Nephron progenitor cell (in vitro differentiated cells): Measurements from ENCODE around the gene CADPS2.
"Not testable (repeated sequence)": the region's sequence is repeated elsewhere in the genome, so short reads cannot be mapped to it uniquely, and the experiment has no call there.

Source experiments
- DNase-seq: peaks from one replicate; pipeline ENCODE4 v3.0.0; 2021
- H3K27ac Mint-ChIP-seq: 2 replicates; pipeline ENCODE4 v1.8.0; 2021; ENCODE audit warnings: mild to moderate bottlenecking, moderate library complexity, mixed read lengths
- H3K27me3 Mint-ChIP-seq: 2 replicates; pipeline ENCODE4 v1.8.0; 2021; ENCODE audit warnings: mild to moderate bottlenecking, low read depth, mixed read lengths; ENCODE audit not compliant: poor library complexity
- H3K36me3 Mint-ChIP-seq: 2 replicates; pipeline ENCODE4 v1.8.0; 2021; ENCODE audit warnings: low read depth, mixed read lengths
- H3K4me1 Mint-ChIP-seq: 2 replicates; pipeline ENCODE4 v1.8.0; 2021; ENCODE audit warnings: mixed read lengths
- H3K4me3 Mint-ChIP-seq: 2 replicates; pipeline ENCODE4 v1.8.0; 2021; ENCODE audit warnings: mild to moderate bottlenecking, moderate library complexity, mixed read lengths
- H3K9me3 Mint-ChIP-seq: 2 replicates; pipeline ENCODE4 v1.8.0; 2021; ENCODE audit warnings: mild to moderate bottlenecking, moderate library complexity, mixed read lengths
- TF ChIP-seq, protein P1 (sequence below): fragments of 200-600 bp; sonication (generic); IDR thresholded peaks from 2 replicates; pipeline ENCODE4 v1.5.0; 2021; ENCODE audit warnings: antibody characterized with exemption

Gene CADPS2

DNA sequence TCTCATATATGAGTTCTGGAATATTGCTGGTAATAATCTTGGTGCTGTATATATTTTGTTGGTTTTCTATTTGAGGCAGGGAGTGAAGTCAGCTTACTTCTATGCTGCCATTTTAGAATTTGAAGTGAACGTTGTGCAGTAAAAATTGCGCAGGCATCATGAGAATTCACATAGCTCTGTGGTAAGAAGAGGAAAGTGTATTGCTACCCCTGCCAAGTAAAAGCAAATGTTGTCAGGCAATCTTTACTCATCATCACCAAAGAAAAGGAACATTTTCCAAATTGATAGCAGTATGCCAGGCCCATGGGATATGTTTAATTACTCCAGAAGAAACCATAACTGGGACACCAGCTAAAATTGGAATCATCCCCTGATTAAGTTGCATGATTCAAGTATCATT, 595.1 kb downstream of the CADPS2 start:
- H3K36me3 Mint-ChIP-seq = no peaks in the 10 kb centered on the region
- no peaks in the 10 kb centered on the region for H3K4me1 Mint-ChIP-seq
- no peak for DNase-seq
- H3K27ac Mint-ChIP-seq = no peak overlapping the region
- TF ChIP-seq, protein P1, sequence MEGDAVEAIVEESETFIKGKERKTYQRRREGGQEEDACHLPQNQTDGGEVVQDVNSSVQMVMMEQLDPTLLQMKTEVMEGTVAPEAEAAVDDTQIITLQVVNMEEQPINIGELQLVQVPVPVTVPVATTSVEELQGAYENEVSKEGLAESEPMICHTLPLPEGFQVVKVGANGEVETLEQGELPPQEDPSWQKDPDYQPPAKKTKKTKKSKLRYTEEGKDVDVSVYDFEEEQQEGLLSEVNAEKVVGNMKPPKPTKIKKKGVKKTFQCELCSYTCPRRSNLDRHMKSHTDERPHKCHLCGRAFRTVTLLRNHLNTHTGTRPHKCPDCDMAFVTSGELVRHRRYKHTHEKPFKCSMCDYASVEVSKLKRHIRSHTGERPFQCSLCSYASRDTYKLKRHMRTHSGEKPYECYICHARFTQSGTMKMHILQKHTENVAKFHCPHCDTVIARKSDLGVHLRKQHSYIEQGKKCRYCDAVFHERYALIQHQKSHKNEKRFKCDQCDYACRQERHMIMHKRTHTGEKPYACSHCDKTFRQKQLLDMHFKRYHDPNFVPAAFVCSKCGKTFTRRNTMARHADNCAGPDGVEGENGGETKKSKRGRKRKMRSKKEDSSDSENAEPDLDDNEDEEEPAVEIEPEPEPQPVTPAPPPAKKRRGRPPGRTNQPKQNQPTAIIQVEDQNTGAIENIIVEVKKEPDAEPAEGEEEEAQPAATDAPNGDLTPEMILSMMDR = no peak
- no peak overlapping the region for H3K4me3 Mint-ChIP-seq
- peaks cover 32% of the 10 kb centered on the region for H3K9me3 Mint-ChIP-seq
- H3K27me3 Mint-ChIP-seq = peaks cover 39% of the 10 kb centered on the region

DNA sequence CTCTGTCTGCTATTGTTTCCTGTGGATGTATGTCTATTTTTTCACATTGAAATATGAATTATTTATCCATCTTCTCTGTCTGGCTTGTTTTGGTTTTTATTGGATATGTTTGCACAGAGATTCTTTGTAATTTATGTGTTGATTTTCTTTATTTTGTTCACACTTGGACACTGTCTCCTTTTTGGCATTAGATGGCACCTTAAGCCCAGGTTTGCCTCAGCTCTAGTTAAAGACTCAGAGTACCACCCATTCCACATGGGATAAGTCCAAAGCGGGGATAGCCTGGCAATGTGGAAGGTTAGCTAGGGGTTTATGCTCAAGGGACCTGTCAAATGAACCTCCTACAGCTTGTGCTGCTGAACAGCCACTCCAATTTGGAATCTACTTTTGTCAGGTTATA, 595.8 kb downstream of the CADPS2 start:
- Mint-ChIP-seq H3K4me3 (no peak overlapping the region), H3K36me3 (no peaks in the 10 kb centered on the region), H3K27me3 (peaks cover 33% of the 10 kb centered on the region), H3K9me3 (peaks cover 32% of the 10 kb centered on the region), H3K27ac (no peak overlapping the region), H3K4me1 (no peaks in the 10 kb centered on the region)
- TF ChIP-seq, protein P1 = no peak
- DNase-seq = no peak

- DNase-seq = no peak
- Mint-ChIP-seq H3K9me3 (peaks cover 32% of the 10 kb centered on the region), H3K4me1 (peaks cover 5% of the 10 kb centered on the region), H3K27me3 (peaks cover 29% of the 10 kb centered on the region), H3K36me3 (no peaks in the 10 kb centered on the region), H3K4me3 (no peak overlapping the region), H3K27ac (no peak overlapping the region)
- TF ChIP-seq, protein P1 = no peak
Observed at GRCh38 chr7:122289426-122289825, 596.8 kb downstream of the CADPS2 start.

DNA sequence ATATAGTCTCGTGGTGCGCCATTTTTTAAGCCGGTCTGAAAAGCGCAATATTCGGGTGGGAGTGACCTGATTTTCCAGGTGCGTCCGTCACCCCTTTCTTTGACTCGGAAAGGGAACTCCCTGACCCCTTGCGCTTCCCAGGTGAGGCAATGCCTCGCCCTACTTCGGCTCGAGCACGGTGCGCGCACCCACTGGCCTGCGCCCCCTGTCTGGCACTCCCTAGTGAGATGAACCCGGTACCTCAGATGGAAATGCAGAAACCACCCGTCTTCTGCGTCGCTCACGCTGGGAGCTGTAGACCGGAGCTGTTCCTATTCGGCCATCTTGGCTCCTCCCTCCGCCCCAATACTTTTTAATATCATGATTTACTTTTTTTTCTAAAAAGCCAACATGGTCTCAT, 601.7 kb downstream of the CADPS2 start:
- H3K36me3 Mint-ChIP-seq, H3K4me1 Mint-ChIP-seq, H3K27ac Mint-ChIP-seq, DNase-seq: not testable (repeated sequence)
- H3K4me3 Mint-ChIP-seq = peak overlapping the region; percentile 66
- H3K9me3 Mint-ChIP-seq = peaks cover 15% of the 10 kb centered on the region
- peaks cover 15% of the 10 kb centered on the region for H3K27me3 Mint-ChIP-seq

DNA sequence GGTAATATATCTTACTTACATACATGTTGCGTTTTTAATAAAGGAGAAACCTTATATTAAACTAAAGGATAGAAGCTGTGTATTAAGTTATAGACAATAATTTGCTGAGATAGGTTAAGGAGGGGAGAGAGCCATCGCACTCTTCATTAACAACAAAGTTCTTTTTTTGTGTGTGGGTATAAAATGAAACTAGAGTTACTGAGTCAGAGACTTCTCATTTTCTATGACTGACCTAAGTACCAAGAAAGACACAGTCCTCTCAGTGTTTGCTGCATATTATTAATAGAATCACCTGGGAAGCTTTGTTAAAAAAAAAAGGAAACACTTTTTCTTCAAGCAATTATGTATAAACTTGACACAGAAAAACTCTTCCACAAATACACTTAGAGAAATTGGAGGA, 613.1 kb downstream of the CADPS2 start:
- no peaks in the 10 kb centered on the region for H3K36me3 Mint-ChIP-seq
- peaks cover 3% of the 10 kb centered on the region for H3K27me3 Mint-ChIP-seq
- H3K9me3 Mint-ChIP-seq = peaks cover 4% of the 10 kb centered on the region
- no peak overlapping the region for H3K4me3 Mint-ChIP-seq
- TF ChIP-seq, protein P1 = no peak
- no peak overlapping the region for H3K27ac Mint-ChIP-seq
- H3K4me1 Mint-ChIP-seq = no peaks in the 10 kb centered on the region
- DNase-seq = no peak

DNA sequence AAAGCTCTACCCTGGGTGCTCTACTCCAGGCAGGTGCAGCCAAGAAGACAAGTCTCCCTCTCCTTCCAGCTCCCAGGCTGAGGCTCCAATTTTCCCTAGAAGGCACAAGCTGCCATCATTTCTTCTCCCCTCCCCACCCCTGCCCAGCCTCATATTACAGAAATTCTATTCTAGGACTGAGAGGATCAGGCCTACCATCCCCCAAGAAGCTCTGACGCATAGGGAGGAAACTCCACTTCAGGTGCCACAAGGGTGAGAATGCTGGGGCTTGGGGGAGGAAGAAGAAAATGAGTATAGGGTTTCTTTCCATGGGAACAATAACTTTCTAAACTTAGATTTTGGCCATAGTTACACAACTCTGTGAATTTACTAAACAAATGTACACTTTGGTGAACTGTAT, 617.0 kb downstream of the CADPS2 start:
- H3K4me3 Mint-ChIP-seq = no peak overlapping the region
- no peak overlapping the region for H3K27ac Mint-ChIP-seq
- no peak for DNase-seq
- no peaks in the 10 kb centered on the region for H3K9me3 Mint-ChIP-seq
- no peaks in the 10 kb centered on the region for H3K36me3 Mint-ChIP-seq
- no peaks in the 10 kb centered on the region for H3K4me1 Mint-ChIP-seq
- TF ChIP-seq, protein P1 = no peak
- H3K27me3 Mint-ChIP-seq = peaks cover 5% of the 10 kb centered on the region
